Activated naive CD8-positive, alpha-beta T cell treated with anti-CD3 and anti-CD28 coated beads, Interleukin-2, amount 10 ng/mL, durations not matched to agents 7 days and 5 days (primary cell): ENCODE measurements around the gene COL20A1. TPM values are rescaled to one million over a fixed set of nuclear protein-coding genes. Genes with fewer than 3 reads are reported as not detected.

Experiments
- ATAC-seq: fragments of 150-1000 bp; cut with Tn5 transposase; one replicate; pipeline ENCODE4 v1.10.0; 2021; ENCODE audit warnings: low read depth, moderate library complexity
- POLR2A ChIA-PET: fragments of 350-600 bp; sonication (Branson Sonifier 250); formaldehyde crosslinking; loops from one replicate; lab custom pipeline; 2021; ENCODE audit warnings: antibody characterized with exemption; lab: Charles Lee
- DNase-seq: peaks from one replicate; pipeline ENCODE4 v3.0.0; 2021
- H3K27ac Mint-ChIP-seq: one replicate; pipeline ENCODE4 v1.8.0; 2022; ENCODE audit warnings: mild to moderate bottlenecking, mixed read lengths
- H3K27me3 Mint-ChIP-seq: one replicate; pipeline ENCODE4 v1.8.0; 2022; ENCODE audit warnings: mild to moderate bottlenecking, moderate library complexity, mixed read lengths
- H3K36me3 Mint-ChIP-seq: one replicate; pipeline ENCODE4 v1.8.0; 2021; ENCODE audit warnings: mild to moderate bottlenecking, mixed read lengths
- H3K4me1 Mint-ChIP-seq: one replicate; pipeline ENCODE4 v1.8.0; 2021; ENCODE audit warnings: mixed read lengths
- H3K4me3 Mint-ChIP-seq: one replicate; pipeline ENCODE4 v1.8.0; 2022; ENCODE audit warnings: mild to moderate bottlenecking, moderate library complexity, mixed read lengths
- H3K9me3 Mint-ChIP-seq: one replicate; pipeline ENCODE4 v1.8.0; 2021; ENCODE audit warnings: mixed read lengths
- total RNA-seq, 2 experiments: library from RNA; stranded (reverse); gene quantifications; one replicate each; pipeline ENCODE4 v1.2.3, GENCODE V29; 2021

Gene COL20A1
- total RNA-seq, 2 experiments from 2014 or later, result 0.26 TPM; not detected in 1

DNA sequence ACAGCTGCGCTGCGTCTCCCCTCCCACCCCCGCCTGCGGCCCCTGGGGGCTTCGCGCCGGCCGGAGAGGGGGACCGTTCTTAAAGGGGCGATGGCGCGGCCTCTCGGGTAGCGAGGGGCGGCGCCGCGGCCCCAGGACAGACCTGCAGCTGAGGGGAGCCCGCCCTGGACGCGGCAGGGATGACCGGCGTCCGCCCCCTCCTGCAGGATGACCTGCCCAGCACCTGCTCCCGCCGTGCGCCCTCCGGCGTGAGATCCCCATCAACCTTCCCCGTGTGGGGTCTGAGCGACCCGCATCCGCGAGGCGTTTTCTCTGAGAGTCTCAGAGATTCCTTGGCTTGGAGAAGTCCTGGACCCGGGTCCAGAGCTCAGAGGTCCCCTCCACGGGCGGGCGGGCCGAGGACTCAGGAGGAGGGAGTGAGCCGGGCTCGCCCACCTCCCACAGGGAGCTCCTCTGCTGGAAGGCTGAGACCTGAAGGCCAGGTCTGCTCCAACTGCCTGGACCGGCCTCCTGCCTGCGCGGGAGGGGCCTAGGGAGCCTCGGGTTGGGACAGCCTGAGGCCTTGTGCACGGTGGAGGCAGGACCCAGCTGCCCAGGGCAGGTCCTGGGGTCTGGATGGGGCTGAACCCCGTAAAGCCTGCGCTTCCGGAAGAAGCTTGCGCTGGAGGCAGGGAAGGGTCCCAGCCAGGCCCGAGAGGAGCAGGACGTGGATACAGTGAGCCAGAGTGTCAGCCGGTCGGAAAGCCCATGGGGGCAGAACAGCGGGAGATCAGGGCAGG is 38.2 kb upstream of the COL20A1 start:
- POLR2A ChIA-PET, result no interaction called here
- no peaks in the 10 kb centered on the region for H3K36me3 Mint-ChIP-seq
- H3K27ac Mint-ChIP-seq, result no peak overlapping the region
- DNase-seq, result no peak
- no peaks in the 10 kb centered on the region for H3K9me3 Mint-ChIP-seq
- peaks cover 34% of the 10 kb centered on the region for H3K27me3 Mint-ChIP-seq
- H3K4me3 Mint-ChIP-seq, result no peak overlapping the region
- H3K4me1 Mint-ChIP-seq, result peaks cover 3% of the 10 kb centered on the region
- no peak for ATAC-seq

DNA sequence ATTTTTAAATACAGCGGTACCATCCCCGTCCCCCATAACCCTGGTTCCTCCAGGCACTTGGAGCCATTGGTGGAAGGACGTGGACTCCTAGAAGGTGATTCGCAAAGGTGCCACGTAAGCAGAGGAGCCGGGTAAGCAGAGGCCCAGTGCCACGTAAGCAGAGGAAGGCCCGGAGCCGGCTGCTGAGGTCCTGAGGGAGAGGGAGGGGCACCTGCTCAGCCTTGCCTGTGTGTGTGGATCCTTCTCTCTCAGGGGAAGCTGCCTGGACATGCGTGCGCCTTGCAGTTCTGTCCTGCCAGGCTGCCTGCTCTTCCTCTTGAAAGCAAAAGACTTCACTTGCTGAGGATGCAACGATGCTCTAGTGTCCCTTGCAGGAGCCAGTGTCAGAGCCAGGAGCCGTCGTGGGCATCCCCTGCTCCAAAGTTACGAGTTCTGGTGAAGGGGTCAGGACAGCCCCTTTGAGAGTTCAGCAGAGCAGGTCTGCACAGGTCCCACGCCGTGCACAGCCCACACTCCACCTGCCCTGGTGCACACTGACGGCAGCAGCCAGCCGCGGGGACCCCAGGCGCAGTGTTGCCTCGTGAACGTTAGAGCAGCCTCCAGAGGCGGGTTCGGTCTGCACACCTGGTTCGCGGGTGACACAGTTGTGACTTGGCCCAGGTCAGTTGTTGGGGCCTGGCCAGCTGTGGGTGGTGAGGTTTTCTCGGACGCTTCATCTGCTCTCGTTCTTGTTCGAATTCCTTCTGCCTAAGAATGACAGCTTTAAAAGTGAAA is 36.9 kb upstream of the COL20A1 start:
- Mint-ChIP-seq H3K9me3 (no peaks in the 10 kb centered on the region), H3K4me3 (no peak overlapping the region), H3K27ac (no peak overlapping the region), H3K4me1 (peaks cover 3% of the 10 kb centered on the region), H3K27me3 (peaks cover 36% of the 10 kb centered on the region), H3K36me3 (no peaks in the 10 kb centered on the region)
- POLR2A ChIA-PET, result no interaction called here
- ATAC-seq (no peak), DNase-seq (no peak)

GRCh38 chr20:63256954-63257353 is 36.0 kb upstream of the COL20A1 start:
- Mint-ChIP-seq H3K4me3 (no peak overlapping the region), H3K27ac (no peak overlapping the region), H3K27me3 (peaks cover 36% of the 10 kb centered on the region), H3K4me1 (peaks cover 3% of the 10 kb centered on the region), H3K9me3 (no peaks in the 10 kb centered on the region), H3K36me3 (no peaks in the 10 kb centered on the region)
- ATAC-seq (no peak), DNase-seq (no peak)
- POLR2A ChIA-PET, result no interaction called here

DNA sequence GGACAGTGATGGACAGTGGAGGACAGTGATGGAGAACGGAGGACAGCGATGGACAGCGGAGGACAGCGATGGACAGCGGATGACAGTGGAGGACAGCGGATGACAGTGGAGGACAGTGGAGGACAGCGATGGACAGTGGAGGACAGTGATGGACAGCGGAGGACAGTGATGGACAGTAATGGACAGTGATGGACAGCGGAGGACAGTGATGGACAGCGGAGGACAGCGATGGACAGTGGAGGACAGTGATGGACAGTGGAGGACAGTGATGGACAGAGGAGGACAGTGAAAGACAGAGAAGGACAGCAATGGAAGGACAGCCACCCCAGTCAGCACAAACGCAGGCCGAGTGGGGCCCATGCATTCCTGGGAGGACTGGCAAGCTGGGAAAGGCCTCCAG is 35.4 kb upstream of the COL20A1 start:
- peaks cover 8% of the 10 kb centered on the region for H3K4me1 Mint-ChIP-seq
- no peaks in the 10 kb centered on the region for H3K9me3 Mint-ChIP-seq
- POLR2A ChIA-PET, result no interaction called here
- peaks cover 31% of the 10 kb centered on the region for H3K27me3 Mint-ChIP-seq
- H3K27ac Mint-ChIP-seq, result no peak overlapping the region
- ATAC-seq (no peak), DNase-seq (no peak)
- no peak overlapping the region for H3K4me3 Mint-ChIP-seq
- H3K36me3 Mint-ChIP-seq, result no peaks in the 10 kb centered on the region

- POLR2A ChIA-PET, result no interaction called here
- Mint-ChIP-seq H3K4me1 (peaks cover 8% of the 10 kb centered on the region), H3K27ac (no peak overlapping the region), H3K9me3 (no peaks in the 10 kb centered on the region), H3K36me3 (no peaks in the 10 kb centered on the region), H3K27me3 (peaks cover 26% of the 10 kb centered on the region), H3K4me3 (no peak overlapping the region)
- DNase-seq, result no peak
- no peak for ATAC-seq
Measured at GRCh38 chr20:63258781-63259180, 34.2 kb upstream of the COL20A1 start.

GRCh38 chr20:63259734-63260460 is 33.1 kb upstream of the COL20A1 start:
- ATAC-seq (no peak), DNase-seq (no peak)
- POLR2A ChIA-PET, result no interaction called here
- no peaks in the 10 kb centered on the region for H3K9me3 Mint-ChIP-seq
- H3K4me3 Mint-ChIP-seq, result no peak overlapping the region
- no peaks in the 10 kb centered on the region for H3K36me3 Mint-ChIP-seq
- peaks cover 23% of the 10 kb centered on the region for H3K27me3 Mint-ChIP-seq
- peaks cover 8% of the 10 kb centered on the region for H3K4me1 Mint-ChIP-seq
- no peak overlapping the region for H3K27ac Mint-ChIP-seq

- peaks cover 17% of the 10 kb centered on the region for H3K27me3 Mint-ChIP-seq
- H3K4me1 Mint-ChIP-seq, result peaks cover 8% of the 10 kb centered on the region
- H3K27ac Mint-ChIP-seq, result no peak overlapping the region
- H3K9me3 Mint-ChIP-seq, result no peaks in the 10 kb centered on the region
- DNase-seq (no peak), ATAC-seq (no peak)
- no peak overlapping the region for H3K4me3 Mint-ChIP-seq
- H3K36me3 Mint-ChIP-seq, result no peaks in the 10 kb centered on the region
- POLR2A ChIA-PET, result no interaction called here
Measured at GRCh38 chr20:63260521-63260920, 32.5 kb upstream of the COL20A1 start.

DNA sequence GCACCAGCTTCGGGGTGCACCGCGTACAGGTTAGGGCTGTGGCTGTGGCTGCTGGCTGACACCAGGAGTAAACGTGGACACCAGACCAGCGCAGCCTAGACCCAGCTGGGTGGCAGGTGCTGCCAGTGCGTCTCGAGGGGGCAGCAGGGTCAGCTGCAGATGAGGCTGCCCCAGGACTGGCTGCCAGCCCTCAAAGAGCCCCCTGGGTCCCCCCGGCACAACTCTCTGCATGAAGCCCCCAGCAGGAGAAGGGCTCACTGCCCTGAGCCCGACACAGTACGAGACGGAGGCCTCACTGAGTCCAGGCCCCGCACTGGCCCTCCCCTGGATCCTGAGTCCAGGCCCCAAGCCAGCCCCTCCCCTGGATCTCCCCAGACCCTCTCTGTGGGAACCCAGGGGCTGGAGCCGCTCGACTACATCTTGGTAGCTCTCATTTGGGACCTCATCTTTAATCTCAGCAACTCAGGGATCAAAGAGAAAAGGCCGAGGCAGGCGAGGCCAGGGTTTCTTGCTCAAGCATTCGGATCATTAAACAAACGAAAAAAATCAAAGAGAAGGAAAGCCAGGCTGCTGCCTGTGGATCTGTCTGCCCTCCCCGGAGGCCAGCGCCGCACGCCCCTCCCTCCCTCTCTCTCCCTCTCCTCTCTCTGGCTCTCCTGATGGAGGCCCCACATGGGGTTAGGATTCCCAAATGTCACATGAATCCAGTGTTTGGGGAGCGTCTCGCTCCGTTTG is 31.8 kb upstream of the COL20A1 start:
- no peak overlapping the region for H3K27ac Mint-ChIP-seq
- H3K4me3 Mint-ChIP-seq, result no peak overlapping the region

DNA sequence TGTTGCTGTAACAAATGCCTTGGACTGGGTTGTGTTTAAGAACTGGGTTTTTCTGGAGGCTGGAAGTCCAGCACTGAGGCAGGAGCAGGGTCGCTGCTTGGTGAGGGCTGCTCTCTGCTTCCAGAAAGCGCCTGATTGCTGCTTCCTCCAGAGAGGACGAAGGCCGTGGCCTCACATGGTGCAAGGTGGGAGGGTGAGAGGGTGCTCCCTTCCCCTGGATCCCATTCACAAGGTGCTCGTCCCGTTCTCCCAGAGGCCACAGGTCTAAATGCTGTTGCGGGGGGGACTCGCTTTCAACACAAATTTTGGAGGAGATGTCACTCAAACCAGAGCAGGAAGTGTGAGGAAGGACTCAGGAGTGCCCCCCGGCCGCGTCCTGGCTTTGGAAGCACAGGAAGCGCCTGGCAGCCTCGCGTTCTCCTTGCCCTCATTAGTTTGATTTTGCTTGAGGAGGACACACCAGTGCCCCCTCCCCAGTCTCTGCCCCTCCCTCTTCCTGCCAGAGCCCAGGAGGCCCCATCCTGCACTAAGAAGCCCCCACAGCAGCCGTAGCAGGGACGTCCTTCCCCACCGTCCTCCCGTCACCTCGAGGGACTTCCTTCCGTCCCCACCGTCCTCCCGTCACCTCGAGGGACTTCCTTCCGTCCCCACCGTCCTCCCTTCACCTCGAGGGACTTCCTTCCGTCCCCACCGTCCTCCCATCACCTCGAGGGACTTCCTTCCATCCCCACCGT is 31.0 kb upstream of the COL20A1 start:
- POLR2A ChIA-PET, result no interaction called here
- peak overlapping the region; percentile 45 for H3K27ac Mint-ChIP-seq
- H3K4me3 Mint-ChIP-seq, result no peak overlapping the region

More for the DNA sequence above, 31.8 kb upstream of the COL20A1 start:
- POLR2A ChIA-PET, result no interaction called here
- DNase-seq, result no peak
- H3K36me3 Mint-ChIP-seq, result no peaks in the 10 kb centered on the region
- H3K4me1 Mint-ChIP-seq, result peaks cover 8% of the 10 kb centered on the region
- H3K27me3 Mint-ChIP-seq, result peaks cover 11% of the 10 kb centered on the region
- ATAC-seq, result no peak
- H3K9me3 Mint-ChIP-seq, result no peaks in the 10 kb centered on the region

GRCh38 chr20:63262836-63263235 is 30.1 kb upstream of the COL20A1 start:
- ATAC-seq (no peak), DNase-seq (no peak)
- H3K4me1 Mint-ChIP-seq, result peaks cover 5% of the 10 kb centered on the region
- no peaks in the 10 kb centered on the region for H3K9me3 Mint-ChIP-seq
- no peak overlapping the region for H3K4me3 Mint-ChIP-seq
- no peak overlapping the region for H3K27ac Mint-ChIP-seq
- H3K27me3 Mint-ChIP-seq, result peaks cover 6% of the 10 kb centered on the region
- H3K36me3 Mint-ChIP-seq, result no peaks in the 10 kb centered on the region
- POLR2A ChIA-PET, result no interaction called here

More for the DNA sequence above, 31.0 kb upstream of the COL20A1 start:
- Mint-ChIP-seq H3K9me3 (no peaks in the 10 kb centered on the region), H3K27me3 (peaks cover 10% of the 10 kb centered on the region), H3K4me1 (peaks cover 8% of the 10 kb centered on the region), H3K36me3 (no peaks in the 10 kb centered on the region)
- ATAC-seq, result no peak
- DNase-seq, result no peak

DNA sequence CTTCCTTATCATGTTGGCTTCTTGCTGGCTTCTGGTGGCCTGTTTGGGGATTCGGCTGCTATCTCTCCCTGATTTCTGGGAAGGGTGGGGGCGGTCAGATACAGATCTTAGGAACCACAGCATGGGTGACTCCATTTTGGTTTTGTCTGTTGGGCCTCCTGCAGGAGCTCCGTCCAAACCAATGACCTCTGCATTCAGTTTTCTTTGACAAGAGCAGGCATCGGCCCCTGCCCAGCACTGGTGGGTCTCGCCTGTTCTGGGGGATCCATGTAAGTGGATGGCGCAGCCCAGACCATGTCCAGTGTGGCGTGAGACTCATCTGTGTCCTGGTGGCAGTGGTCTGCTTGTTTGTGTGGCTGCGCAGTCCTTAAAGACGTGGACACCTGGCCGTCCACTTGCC is 29.0 kb upstream of the COL20A1 start:
- Mint-ChIP-seq H3K4me3 (no peak overlapping the region), H3K27me3 (peaks cover 8% of the 10 kb centered on the region), H3K9me3 (no peaks in the 10 kb centered on the region), H3K27ac (no peak overlapping the region), H3K36me3 (no peaks in the 10 kb centered on the region), H3K4me1 (peaks cover 5% of the 10 kb centered on the region)
- ATAC-seq (no peak), DNase-seq (no peak)
- POLR2A ChIA-PET, result no interaction called here

- POLR2A ChIA-PET, result no interaction called here
- Mint-ChIP-seq H3K4me3 (no peak overlapping the region), H3K9me3 (no peaks in the 10 kb centered on the region), H3K27me3 (peaks cover 8% of the 10 kb centered on the region), H3K36me3 (no peaks in the 10 kb centered on the region), H3K4me1 (peaks cover 5% of the 10 kb centered on the region), H3K27ac (no peak overlapping the region)
- ATAC-seq, result no peak
- DNase-seq, result no peak
Measured at GRCh38 chr20:63264519-63264918, 28.5 kb upstream of the COL20A1 start.
